Small intestine (tissue), 7 donors: ENCODE results near the gene NGF. TPM values are rescaled to one million over a fixed set of nuclear protein-coding genes. Genes with fewer than 3 reads are reported as not detected.

Experiments
- DNase-seq, 2 donors: peaks; one replicate each; pipeline versions ENCODE4 v3.0.0 to v3.0.0-alpha.2; 2013
- FAIRE-seq: peaks from 2 replicates; lab custom pipeline; 2012; peaks lifted over from hg19 to GRCh38; lab: Jason Lieb, UNC
- H3K27ac ChIP-seq, 3 donors: one replicate each; pipeline ENCODE4 v1.5.1; 2013; ENCODE audit warnings: low read length in 2 of 3, mild to moderate bottlenecking in 2 of 3, control low read depth in 1 of 3, inconsistent platforms in 1 of 3, low read depth in 1 of 3, moderate library complexity in 1 of 3
- H3K27me3 ChIP-seq, 3 donors: one replicate each; pipeline ENCODE4 v1.6.1; 2013; ENCODE audit warnings: low read length in 3 of 3, inconsistent platforms in 1 of 3; ENCODE audit not compliant: control insufficient read depth in 3 of 3, insufficient read depth in 3 of 3
- H3K36me3 ChIP-seq, 3 donors: one replicate each; pipeline ENCODE4 v1.6.1; 2013; ENCODE audit warnings: low read length in 3 of 3, inconsistent platforms in 1 of 3, low read depth in 1 of 3, mild to moderate bottlenecking in 1 of 3, moderate library complexity in 1 of 3; ENCODE audit not compliant: control insufficient read depth in 3 of 3, insufficient read depth in 2 of 3
- H3K4me1 ChIP-seq, 3 donors: one replicate each; pipeline ENCODE4 v1.6.1; 2013; ENCODE audit warnings: low read length in 2 of 3, inconsistent platforms in 1 of 3, low read depth in 1 of 3, mild to moderate bottlenecking in 1 of 3, moderate library complexity in 1 of 3; ENCODE audit not compliant: control insufficient read depth in 3 of 3, insufficient read depth in 2 of 3
- H3K4me3 ChIP-seq, 3 donors: one replicate each; pipeline ENCODE4 v1.5.1; 2013; ENCODE audit warnings: low read length in 3 of 3, control low read depth in 1 of 3, inconsistent platforms in 1 of 3, low read depth in 1 of 3, mild to moderate bottlenecking in 1 of 3, moderate library complexity in 1 of 3
- H3K9me3 ChIP-seq, 2 donors: one replicate each; pipeline ENCODE4 v1.6.1; 2013; ENCODE audit warnings: low read depth in 1 of 2, low read length in 1 of 2; ENCODE audit not compliant: control insufficient read depth in 2 of 2, insufficient read depth in 1 of 2
- WGBS, 3 donors: extraction: QIAGEN DNeasy Blood & Tissue Kit; methylation state at CpG; one replicate each; pipeline ENCODE4 v1.1.7; 2013; 5-methylcytosine and 5-hydroxymethylcytosine counted together
- polyA plus RNA-seq, 4 donors: library from polyadenylated mRNA; stranded (reverse) in 3 of 4; unstranded in 1 of 4; fragments of 200-250 nt in 3 of 4; fragments of 120-200 nt in 1 of 4; gene quantifications; one replicate each; pipeline versions ENCODE4 v1.2.1 to v1.2.3, GENCODE V29; 2013
- donor health status: healthy with polysubstance abuse.
- donor health status: control.
- donor health status: control.
- donor health status: Bipolar disorder and iron deficiency.
- donor health status: healthy.

NGF gene
- polyA plus RNA-seq, 4 donors: 0.27 to 3.0 TPM; not detected in 2

GRCh38 chr1:115322631-115323030 lies 15.4 kb downstream of the NGF start:
- H3K27ac ChIP-seq: no peak overlapping the region
- H3K9me3 ChIP-seq: no peaks in the 10 kb centered on the region
- no peaks in the 10 kb centered on the region for H3K27me3 ChIP-seq
- H3K36me3 ChIP-seq: no peaks in the 10 kb centered on the region
- WGBS, 3 donors: 92 to 96% (median 94%) methylated on average over 3 of the region's 3 CpGs
- no peaks in the 10 kb centered on the region for H3K4me1 ChIP-seq
- FAIRE-seq (no peak), DNase-seq (no peak)
- H3K4me3 ChIP-seq: no peak overlapping the region

DNA sequence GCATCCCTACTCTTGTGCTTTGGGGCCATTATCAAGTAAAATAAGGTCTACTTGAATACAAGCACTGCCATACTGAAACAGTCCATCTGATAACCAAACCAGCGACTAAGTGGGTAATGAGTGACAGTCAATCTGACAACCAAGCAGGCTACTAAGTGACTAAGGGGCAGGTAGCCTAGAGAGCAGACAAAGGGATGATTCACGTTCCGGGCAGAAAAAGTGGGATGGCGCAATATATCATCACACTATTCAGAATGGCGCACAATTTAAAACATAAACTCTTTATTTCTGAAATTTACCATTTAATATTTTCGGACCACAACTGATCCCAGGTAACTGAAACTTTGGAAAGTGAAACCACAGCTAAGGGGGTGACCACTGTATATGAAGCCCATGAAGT lies 17.7 kb downstream of the NGF start:
- H3K27me3 ChIP-seq: peaks cover 0 to 2% (median 0%) of the 10 kb centered on the region in 3 donors
- DNase-seq: no peak
- FAIRE-seq: no peak
- H3K27ac ChIP-seq: no peak overlapping the region
- H3K4me1 ChIP-seq: no peaks in the 10 kb centered on the region
- no peak overlapping the region for H3K4me3 ChIP-seq
- 91 to 95% (median 94%) methylated on average over 6 of the region's 6 CpGs for WGBS, 3 donors
- H3K9me3 ChIP-seq: no peaks in the 10 kb centered on the region
- no peaks in the 10 kb centered on the region for H3K36me3 ChIP-seq

DNA sequence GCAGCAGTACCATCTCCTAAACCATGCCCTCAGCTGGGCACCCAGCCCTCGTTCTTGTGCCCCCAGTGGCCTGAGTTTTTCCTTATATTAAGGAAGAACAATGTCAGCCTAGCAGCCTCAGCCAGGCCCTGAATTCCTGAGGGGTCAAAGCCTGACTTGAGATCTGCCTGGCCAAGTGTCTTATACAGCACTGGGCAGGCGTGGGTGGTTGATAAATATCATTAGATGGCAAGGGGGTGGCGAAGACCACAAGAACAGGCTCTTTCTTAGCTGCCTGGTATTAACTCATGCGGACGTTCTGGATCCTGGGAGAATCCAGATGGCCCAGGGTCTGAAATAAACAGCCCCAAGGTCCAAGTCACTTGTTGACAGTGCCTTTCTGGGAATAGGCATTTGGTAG lies 18.3 kb downstream of the NGF start:
- H3K4me1 ChIP-seq: no peaks in the 10 kb centered on the region
- no peak overlapping the region for H3K27ac ChIP-seq
- no peaks in the 10 kb centered on the region for H3K9me3 ChIP-seq
- DNase-seq (no peak), FAIRE-seq (no peak)
- H3K4me3 ChIP-seq: no peak overlapping the region
- no peaks in the 10 kb centered on the region for H3K36me3 ChIP-seq
- H3K27me3 ChIP-seq: peaks cover 0 to 2% (median 0%) of the 10 kb centered on the region in 3 donors
- 40 to 46% (median 41%) methylated on average over 5 of the region's 5 CpGs for WGBS, 3 donors

GRCh38 chr1:115317101-115318012 lies 20.7 kb downstream of the NGF start:
- no peaks in the 10 kb centered on the region for H3K9me3 ChIP-seq
- WGBS, 3 donors: 49 to 64% (median 53%) methylated on average over 11 of the region's 11 CpGs
- FAIRE-seq: no peak
- H3K4me3 ChIP-seq: no peak overlapping the region
- no peaks in the 10 kb centered on the region for H3K4me1 ChIP-seq
- H3K36me3 ChIP-seq: no peaks in the 10 kb centered on the region
- DNase-seq: peak in 1 of 2 donors; percentile 5
- H3K27me3 ChIP-seq: peaks cover 0 to 2% (median 0%) of the 10 kb centered on the region in 3 donors
- no peak overlapping the region for H3K27ac ChIP-seq

DNA sequence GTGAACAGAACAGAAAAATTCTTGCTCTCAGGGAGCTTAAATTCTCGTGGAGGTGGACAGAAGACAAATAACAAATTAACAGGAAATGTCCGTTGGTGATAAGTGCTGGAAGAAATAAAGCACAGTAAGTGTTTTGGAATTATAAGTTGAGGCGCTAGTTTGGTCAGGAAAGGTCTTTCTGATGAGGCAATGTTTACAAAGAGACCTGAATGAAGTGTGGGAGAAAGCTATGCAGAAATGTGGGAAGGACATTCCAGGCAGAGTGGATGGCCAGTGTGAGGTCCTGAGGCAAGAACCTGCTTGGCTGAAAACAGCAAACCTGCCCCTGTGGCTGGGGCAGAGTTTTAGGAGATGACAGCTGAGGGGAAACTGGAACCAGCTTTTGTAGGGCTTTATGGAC lies 23.3 kb downstream of the NGF start:
- Histone ChIP-seq H3K27me3 (peaks cover 0 to 2% (median 0%) of the 10 kb centered on the region in 3 donors), H3K36me3 (no peaks in the 10 kb centered on the region), H3K9me3 (no peaks in the 10 kb centered on the region), H3K4me3 (no peak overlapping the region), H3K27ac (no peak overlapping the region), H3K4me1 (no peaks in the 10 kb centered on the region)
- WGBS, 3 donors: 30 to 36% (median 32%) methylated on average over 3 of the region's 3 CpGs
- no peak for FAIRE-seq
- no peak for DNase-seq

DNA sequence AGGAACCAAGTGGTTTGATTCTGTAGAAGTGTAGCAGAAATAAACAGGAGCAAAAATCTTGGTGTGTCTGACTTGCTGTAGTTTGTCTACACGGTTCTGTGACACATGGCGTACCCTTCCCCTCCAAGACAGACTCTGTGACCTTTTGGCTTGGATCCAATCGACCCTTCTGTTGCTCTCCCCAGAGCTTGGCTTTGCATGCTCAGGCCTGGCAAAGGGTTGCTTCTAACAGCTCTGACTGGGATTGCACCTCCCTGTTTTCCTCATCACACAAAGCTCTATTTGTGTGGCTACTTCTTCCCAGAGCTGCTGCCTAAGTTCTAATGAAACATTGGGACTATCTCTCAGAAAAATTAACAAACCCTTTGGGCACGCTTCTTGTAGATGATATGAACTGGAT lies 24.0 kb downstream of the NGF start:
- DNase-seq (no peak), FAIRE-seq (no peak)
- Histone ChIP-seq H3K4me1 (no peaks in the 10 kb centered on the region), H3K9me3 (no peaks in the 10 kb centered on the region), H3K27ac (no peak overlapping the region), H3K27me3 (peaks cover 0 to 2% (median 0%) of the 10 kb centered on the region in 3 donors), H3K36me3 (no peaks in the 10 kb centered on the region), H3K4me3 (no peak overlapping the region)
- WGBS, 3 donors: 40 to 50% (median 41%) methylated on average over 4 of the region's 4 CpGs

DNA sequence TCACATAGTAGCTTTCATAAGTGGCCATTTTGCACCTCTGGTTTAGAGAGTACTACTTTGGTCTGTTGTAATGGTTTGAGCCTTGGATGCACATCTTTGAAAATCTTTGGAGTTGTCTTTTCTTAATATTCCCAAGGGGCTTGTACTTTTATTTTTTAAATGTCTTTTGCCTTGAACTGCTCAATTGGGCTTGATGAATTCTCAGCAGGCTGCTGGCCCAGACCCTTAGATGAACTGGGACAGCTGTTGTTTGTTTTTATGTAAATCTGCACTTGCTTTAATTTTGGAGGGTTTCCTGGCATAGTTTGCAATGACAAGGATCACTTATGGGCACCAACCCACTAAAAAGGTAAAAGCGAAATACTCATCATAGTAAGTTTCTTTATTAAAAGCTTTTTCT lies 24.9 kb downstream of the NGF start:
- H3K36me3 ChIP-seq: no peaks in the 10 kb centered on the region
- FAIRE-seq: no peak
- H3K4me3 ChIP-seq: no peak overlapping the region

GRCh38 chr1:115312742-115313141 lies 25.3 kb downstream of the NGF start:
- peaks cover 0 to 2% (median 0%) of the 10 kb centered on the region in 3 donors for H3K27me3 ChIP-seq
- H3K4me3 ChIP-seq: no peak overlapping the region
- H3K4me1 ChIP-seq: no peaks in the 10 kb centered on the region
- FAIRE-seq: no peak
- H3K9me3 ChIP-seq: no peaks in the 10 kb centered on the region
- H3K27ac ChIP-seq: no peak overlapping the region
- no peaks in the 10 kb centered on the region for H3K36me3 ChIP-seq
- DNase-seq: no peak

More for the DNA sequence above, 24.9 kb downstream of the NGF start:
- no peak for DNase-seq
- Histone ChIP-seq H3K27me3 (peaks cover 0 to 2% (median 0%) of the 10 kb centered on the region in 3 donors), H3K27ac (no peak overlapping the region), H3K9me3 (no peaks in the 10 kb centered on the region), H3K4me1 (no peaks in the 10 kb centered on the region)
- WGBS, 3 donors: 72 to 88% (median 82%) methylated on average over 1 of the region's 1 CpG
